SU-DHL-6 (cell line): ENCODE measurements around the gene ZNF33A.
"Not testable (repeated sequence)": the region's sequence is repeated elsewhere in the genome, so short reads cannot be mapped to it uniquely, and the experiment has no call there.

Experiments used
- EZH2phosphoT487 ChIP-seq: fragments of 200-600 bp; sonication (generic), shearing (Covaris generic); conservative IDR thresholded peaks from 2 replicates; pipeline ENCODE4 v1.6.1; 2018; ENCODE audit warnings: mild to moderate bottlenecking, antibody characterized with exemption, low read length, moderate library complexity, mixed read lengths
- TF ChIP-seq, protein P1 (sequence below): fragments of 200-600 bp; sonication (generic); IDR thresholded peaks from one replicate; pipeline ENCODE4 v1.5.1; 2017; ENCODE audit warnings: antibody characterized with exemption, mild to moderate bottlenecking, low read length, moderate library complexity; ENCODE audit not compliant: insufficient read depth, poor library complexity, severe bottlenecking

DNA sequence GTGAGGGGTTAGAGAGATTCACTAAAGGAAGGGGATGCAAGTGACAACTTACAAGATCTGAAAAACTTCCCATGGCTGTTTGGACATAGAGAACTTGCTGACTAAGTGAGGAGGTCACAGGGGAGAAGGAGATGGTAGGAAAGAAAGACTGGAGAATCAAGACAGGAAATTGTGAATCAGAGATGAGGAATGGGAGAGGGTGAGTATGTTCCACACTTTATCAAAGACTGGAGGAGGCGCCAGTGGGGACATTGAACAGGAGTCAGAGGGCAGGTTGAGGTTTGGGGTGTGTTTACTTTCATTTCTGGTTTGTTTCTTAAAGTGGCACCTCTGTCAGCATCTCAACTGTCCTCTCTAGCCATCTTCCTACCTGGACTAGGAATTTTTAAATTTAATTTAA is 59.2 kb downstream of the ZNF33A start:
- TF ChIP-seq, protein P1, sequence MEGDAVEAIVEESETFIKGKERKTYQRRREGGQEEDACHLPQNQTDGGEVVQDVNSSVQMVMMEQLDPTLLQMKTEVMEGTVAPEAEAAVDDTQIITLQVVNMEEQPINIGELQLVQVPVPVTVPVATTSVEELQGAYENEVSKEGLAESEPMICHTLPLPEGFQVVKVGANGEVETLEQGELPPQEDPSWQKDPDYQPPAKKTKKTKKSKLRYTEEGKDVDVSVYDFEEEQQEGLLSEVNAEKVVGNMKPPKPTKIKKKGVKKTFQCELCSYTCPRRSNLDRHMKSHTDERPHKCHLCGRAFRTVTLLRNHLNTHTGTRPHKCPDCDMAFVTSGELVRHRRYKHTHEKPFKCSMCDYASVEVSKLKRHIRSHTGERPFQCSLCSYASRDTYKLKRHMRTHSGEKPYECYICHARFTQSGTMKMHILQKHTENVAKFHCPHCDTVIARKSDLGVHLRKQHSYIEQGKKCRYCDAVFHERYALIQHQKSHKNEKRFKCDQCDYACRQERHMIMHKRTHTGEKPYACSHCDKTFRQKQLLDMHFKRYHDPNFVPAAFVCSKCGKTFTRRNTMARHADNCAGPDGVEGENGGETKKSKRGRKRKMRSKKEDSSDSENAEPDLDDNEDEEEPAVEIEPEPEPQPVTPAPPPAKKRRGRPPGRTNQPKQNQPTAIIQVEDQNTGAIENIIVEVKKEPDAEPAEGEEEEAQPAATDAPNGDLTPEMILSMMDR, result not testable (repeated sequence)
- not testable (repeated sequence) for TF ChIP-seq EZH2phosphoT487
